IPS-18a (cell line): ENCODE measurements around the gene DAGLA.

Source experiments
- H3K27ac ChIP-seq: one replicate; pipeline ENCODE4 v1.5.1; 2013; ENCODE audit warnings: low read length
- H3K27me3 ChIP-seq: one replicate; pipeline ENCODE4 v1.6.1; 2013; ENCODE audit warnings: mild to moderate bottlenecking, low read length; ENCODE audit not compliant: control insufficient read depth, insufficient read depth
- H3K36me3 ChIP-seq: one replicate; pipeline ENCODE4 v1.6.1; 2013; ENCODE audit warnings: low read depth, low read length; ENCODE audit not compliant: control insufficient read depth
- H3K4me1 ChIP-seq: one replicate; pipeline ENCODE4 v1.6.1; 2013; ENCODE audit warnings: low read depth, low read length; ENCODE audit not compliant: control insufficient read depth
- H3K4me3 ChIP-seq: one replicate; pipeline ENCODE4 v1.5.1; 2013; ENCODE audit warnings: low read length
- H3K9ac ChIP-seq: one replicate; pipeline ENCODE4 v1.6.1; 2013; ENCODE audit warnings: mild to moderate bottlenecking, low read length, moderate library complexity
- H3K9me3 ChIP-seq: one replicate; pipeline ENCODE4 v1.6.1; 2013; ENCODE audit warnings: low read depth, low read length; ENCODE audit not compliant: control insufficient read depth

Gene DAGLA

DNA sequence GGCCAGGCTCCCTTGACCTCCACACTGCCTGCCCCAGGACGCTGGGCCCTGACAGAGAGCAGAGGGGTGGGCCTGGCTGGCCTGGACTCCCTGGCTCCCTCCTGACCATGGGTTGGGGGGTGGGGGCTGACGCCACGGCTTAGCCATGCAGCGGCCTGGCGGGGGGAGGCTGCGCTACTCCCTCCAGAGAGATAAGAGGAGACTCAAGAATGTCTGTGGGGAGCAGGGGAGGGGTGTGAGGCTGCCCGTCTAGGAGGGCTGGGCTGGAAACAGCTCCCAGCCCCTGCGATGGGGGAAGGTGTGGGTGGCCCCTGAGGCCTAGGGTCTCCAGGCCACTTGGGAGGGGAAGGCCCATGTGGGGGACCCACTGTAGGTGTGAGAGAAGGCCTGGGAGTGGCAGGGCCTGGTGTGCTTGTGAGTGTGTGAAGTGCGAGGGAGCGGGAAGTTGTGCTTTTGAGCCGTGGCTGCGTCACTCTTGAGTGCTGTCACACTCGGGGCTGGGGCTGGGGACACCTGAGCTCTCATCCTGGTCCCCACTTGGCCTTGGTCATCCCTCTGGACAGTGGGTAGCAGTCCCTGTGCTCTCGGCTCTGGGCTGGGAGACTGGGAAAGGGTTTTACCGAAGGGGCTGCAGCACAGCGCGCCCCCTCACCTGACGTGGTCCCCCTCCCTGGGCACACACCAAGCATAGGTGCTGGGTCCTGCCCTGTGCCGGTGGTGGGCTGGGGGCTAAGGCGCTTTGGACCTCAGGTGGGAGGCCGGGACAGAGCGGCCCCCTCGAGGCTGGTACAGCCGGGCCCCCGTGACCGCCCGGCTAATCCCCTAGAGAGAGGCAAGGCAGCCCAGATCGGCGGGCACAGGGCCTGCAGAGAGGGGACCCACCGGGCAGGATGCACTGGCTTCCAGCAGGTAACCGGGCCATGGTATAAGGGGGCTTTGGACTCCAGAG, 74.6 kb downstream of the DAGLA start:
- no peak overlapping the region for H3K4me3 ChIP-seq
- H3K27ac ChIP-seq: no peak overlapping the region
- H3K4me1 ChIP-seq: peaks cover 18% of the 10 kb centered on the region
- no peak overlapping the region for H3K9ac ChIP-seq
- H3K27me3 ChIP-seq: peaks cover 31% of the 10 kb centered on the region
- no peaks in the 10 kb centered on the region for H3K36me3 ChIP-seq
- H3K9me3 ChIP-seq: no peaks in the 10 kb centered on the region

DNA sequence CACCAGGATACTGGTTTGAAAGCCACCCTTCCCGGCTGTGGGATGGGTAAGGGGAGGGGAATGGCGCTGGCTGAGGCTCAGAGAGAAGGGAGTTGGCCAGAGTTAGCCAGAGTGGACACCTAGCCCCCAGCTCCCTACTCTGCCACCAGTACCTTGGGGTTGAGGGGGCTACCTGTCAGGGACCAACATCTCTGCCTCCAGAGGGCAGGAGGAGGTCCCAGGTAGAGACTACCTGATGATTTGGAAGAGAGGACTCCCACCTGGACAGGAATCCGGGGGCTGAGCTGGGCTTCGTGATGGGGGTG, 75.9 kb downstream of the DAGLA start:
- Histone ChIP-seq H3K27me3 (peaks cover 26% of the 10 kb centered on the region), H3K9ac (no peak overlapping the region), H3K27ac (no peak overlapping the region), H3K36me3 (no peaks in the 10 kb centered on the region), H3K9me3 (no peaks in the 10 kb centered on the region), H3K4me3 (no peak overlapping the region), H3K4me1 (peaks cover 12% of the 10 kb centered on the region)

DNA sequence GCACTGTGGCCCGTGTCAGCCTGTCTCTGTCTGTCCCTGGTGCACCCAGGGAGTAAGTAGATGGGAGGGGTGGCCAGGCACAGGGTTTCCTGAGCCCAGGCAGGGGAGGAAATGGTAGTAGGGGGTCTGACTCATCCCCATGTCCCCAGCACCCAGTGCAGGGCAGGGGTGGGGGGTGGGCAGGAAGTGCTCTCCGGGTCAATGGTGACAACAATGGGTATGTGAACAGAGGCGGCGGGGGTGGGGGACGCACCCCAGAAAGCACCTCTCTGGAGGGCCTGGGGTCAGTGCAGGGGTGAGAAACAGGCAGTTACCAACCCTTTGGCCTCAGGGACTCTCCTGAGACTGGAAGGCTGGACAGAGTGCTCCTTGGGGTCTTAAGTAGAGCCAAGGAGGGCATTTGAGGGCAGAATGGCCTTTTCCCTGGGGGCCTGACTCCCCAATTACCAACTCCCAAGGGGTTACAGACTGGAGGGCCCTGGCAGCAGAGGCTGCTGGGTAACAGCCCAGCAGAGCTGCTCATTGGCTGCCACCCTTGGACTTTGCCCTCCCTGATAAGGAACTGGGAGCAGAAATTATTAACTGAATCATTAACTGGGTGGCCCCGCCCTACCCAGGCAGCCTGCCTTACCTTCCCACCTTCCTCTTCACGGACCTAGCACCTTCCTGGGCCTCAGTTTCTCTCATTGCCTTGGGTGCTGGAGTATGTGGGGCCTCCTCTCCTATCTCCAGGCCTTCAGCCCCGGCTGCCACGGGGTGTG, 76.4 kb downstream of the DAGLA start:
- peaks cover 13% of the 10 kb centered on the region for H3K4me1 ChIP-seq
- no peaks in the 10 kb centered on the region for H3K9me3 ChIP-seq
- H3K27ac ChIP-seq: no peak overlapping the region
- H3K27me3 ChIP-seq: peaks cover 21% of the 10 kb centered on the region
- H3K4me3 ChIP-seq: no peak overlapping the region
- H3K9ac ChIP-seq: no peak overlapping the region
- H3K36me3 ChIP-seq: no peaks in the 10 kb centered on the region

DNA sequence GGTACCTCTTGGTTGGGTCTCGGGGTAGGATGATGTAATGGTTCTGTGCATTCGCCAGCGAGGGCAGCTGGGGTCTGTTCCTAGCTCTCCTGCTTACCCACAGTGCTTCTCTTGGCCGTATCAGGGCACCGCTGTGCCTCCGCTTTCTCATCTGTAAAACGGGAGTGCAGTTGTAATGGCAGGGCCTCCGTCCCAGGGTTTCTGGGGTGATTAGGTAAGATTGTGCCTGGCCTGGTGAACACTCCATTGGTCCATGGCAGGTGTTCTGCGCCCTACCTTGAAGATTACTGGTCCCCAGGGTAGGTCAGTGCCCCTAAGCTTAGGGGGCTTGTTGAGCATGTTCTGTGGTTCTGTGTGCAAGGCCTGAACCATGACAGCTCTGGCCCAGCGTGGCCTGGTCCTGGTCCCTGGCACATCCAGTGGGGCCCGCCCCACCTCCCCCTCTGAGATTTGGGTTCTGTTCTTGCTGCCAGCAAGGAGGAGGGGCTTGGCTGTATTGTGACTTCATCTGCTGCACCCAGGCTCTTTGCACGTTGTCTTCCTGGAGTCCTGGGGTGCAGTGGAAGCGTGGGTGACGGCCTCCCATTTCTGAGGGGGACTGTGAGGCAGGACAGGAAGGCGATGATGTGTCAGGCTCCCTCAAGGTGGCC, 77.1 kb downstream of the DAGLA start:
- Histone ChIP-seq H3K4me1 (peaks cover 14% of the 10 kb centered on the region), H3K9ac (no peak overlapping the region), H3K36me3 (no peaks in the 10 kb centered on the region), H3K9me3 (no peaks in the 10 kb centered on the region), H3K27me3 (peaks cover 16% of the 10 kb centered on the region), H3K4me3 (no peak overlapping the region), H3K27ac (no peak overlapping the region)

DNA sequence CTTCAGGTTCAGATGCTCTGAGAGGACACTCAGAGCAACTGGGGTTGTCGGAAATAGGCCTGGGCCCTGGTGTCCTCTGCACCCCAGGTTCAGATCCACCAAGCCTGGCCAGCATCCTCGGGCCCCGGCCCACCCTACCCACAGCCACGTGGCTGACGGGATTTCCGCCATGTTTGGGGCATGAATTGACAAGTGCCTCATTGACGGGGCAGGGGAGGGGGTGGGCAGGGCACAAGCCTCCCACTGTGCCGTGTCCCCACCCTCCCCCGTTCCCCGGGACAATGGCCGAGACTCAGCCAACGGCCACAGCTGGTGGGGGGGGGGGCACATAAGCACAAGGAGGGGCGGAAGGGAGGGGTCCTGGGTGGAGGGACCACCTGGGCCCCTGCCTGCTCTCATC, 80.8 kb downstream of the DAGLA start:
- Histone ChIP-seq H3K27me3 (no peaks in the 10 kb centered on the region), H3K36me3 (no peaks in the 10 kb centered on the region), H3K4me1 (peaks cover 11% of the 10 kb centered on the region), H3K27ac (no peak overlapping the region), H3K9me3 (no peaks in the 10 kb centered on the region), H3K9ac (no peak overlapping the region), H3K4me3 (no peak overlapping the region)

DNA sequence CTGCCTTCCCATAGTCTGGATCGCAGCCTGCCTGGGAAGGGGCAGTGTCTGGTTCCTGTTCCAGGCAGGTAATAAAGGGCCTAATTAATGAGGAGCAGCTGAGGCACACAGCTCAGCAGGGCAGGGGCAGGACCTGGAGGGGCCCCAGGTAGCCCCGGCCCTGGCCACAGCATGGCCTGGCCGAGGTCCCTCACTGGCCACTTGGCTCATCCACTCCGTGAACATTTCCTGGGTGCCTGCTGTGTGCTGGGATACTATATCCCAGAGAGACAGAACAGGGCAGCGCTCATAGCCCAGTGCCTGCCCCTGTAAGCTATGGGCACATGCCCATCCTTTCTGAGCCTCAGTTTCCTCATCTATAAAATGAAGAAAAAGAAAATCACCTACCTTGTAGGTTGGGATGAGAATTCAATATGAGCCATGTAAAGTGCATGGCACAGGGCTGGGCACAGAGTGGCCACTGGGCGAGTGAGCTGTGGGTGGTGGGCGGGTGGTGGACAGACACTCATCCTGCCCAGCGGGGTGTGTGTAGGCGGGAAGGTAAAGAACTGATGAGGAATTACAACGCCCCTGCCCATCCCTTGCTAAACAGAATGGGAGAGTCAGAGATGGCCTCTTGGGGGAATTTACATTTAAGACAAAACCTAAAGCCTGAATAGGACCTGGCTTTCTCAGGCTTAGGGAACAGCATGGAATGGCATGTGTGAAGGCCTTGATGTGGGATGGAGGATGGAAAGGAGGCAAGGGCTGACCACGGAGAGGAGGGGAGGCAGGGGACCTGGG, 81.4 kb downstream of the DAGLA start:
- Histone ChIP-seq H3K27ac (no peak overlapping the region), H3K27me3 (no peaks in the 10 kb centered on the region), H3K4me1 (peaks cover 4% of the 10 kb centered on the region), H3K9me3 (no peaks in the 10 kb centered on the region), H3K4me3 (no peak overlapping the region), H3K36me3 (no peaks in the 10 kb centered on the region), H3K9ac (no peak overlapping the region)

DNA sequence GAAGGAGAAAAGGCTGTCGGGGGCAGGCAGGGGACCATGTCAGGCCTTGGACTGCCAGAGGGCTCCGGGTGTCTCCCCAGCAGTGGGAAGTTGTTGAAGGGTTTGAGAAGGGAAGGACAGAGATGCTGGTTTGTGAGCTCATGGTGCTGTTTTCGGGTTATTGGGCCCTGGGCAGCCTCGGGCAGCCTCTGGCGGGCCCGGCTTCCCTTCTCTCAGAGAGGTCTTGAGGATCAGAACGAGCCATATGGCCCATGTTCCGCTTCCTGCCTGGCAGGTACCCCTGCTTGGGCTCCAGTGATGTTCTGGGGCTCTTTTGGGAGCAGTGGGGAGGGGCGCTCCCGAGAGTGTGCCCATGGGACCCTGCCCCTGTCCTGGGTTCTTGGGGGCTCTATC, 82.0 kb downstream of the DAGLA start:
- Histone ChIP-seq H3K27me3 (no peaks in the 10 kb centered on the region), H3K9me3 (no peaks in the 10 kb centered on the region), H3K4me1 (peaks cover 3% of the 10 kb centered on the region), H3K36me3 (no peaks in the 10 kb centered on the region), H3K4me3 (no peak overlapping the region), H3K9ac (no peak overlapping the region), H3K27ac (no peak overlapping the region)

DNA sequence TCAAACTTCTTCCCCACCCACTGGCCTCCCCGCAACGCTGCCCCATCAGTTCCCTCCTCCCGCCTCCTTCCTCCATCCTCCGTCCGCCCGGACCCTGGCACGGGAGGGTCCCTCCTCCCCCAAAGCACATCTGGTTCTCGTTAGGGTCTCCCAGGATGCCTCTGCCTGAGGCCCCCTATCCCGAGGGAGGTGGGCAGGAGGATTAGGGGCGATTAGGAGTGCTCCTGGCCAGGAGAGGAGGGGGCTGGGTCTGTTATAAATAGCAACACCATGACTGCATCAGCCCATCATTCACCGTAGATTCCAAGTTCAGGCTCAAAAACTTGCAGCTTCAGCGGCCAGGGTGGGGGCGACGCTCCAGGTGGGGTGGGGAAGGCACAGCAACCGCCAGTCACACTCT, 82.6 kb downstream of the DAGLA start:
- Histone ChIP-seq H3K27ac (no peak overlapping the region), H3K27me3 (no peaks in the 10 kb centered on the region), H3K4me3 (no peak overlapping the region), H3K4me1 (peaks cover 3% of the 10 kb centered on the region), H3K36me3 (no peaks in the 10 kb centered on the region), H3K9me3 (no peaks in the 10 kb centered on the region), H3K9ac (no peak overlapping the region)

DNA sequence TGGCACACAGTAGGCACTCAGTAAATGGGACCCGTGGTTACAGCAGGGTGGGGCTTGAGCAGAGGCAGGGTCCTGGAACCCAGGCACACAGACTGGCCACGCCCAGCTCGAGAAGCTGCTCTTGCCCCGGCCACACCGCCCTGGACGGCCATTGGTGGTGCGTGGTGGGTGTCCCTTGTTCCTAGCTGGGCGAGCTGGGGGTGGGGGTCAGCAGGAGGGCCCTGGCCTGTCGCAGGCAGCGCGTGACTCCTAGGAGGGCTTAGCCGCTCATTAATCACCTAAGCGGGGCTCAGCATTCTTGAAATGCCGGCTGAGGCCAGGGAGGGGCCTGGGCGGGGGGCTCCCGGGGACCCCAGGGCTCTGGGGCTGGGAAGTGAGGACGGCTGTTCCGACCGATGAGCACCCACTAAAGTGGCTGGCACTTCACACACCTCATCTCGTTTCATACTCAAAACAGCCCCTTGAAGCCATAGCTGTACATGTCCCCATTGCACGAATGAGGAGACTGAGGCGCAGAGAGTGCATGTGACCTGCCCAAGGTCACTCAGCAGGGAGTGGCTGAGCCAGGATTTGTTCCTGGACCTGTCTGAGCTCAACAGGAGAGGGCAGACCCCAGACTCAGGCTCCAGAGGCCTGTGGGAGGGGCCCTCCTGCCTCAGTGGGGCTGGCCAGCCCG, 83.9 kb downstream of the DAGLA start:
- Histone ChIP-seq H3K27ac (no peak overlapping the region), H3K36me3 (no peaks in the 10 kb centered on the region), H3K9me3 (no peaks in the 10 kb centered on the region), H3K4me1 (peaks cover 3% of the 10 kb centered on the region), H3K4me3 (no peak overlapping the region), H3K27me3 (no peaks in the 10 kb centered on the region), H3K9ac (no peak overlapping the region)

DNA sequence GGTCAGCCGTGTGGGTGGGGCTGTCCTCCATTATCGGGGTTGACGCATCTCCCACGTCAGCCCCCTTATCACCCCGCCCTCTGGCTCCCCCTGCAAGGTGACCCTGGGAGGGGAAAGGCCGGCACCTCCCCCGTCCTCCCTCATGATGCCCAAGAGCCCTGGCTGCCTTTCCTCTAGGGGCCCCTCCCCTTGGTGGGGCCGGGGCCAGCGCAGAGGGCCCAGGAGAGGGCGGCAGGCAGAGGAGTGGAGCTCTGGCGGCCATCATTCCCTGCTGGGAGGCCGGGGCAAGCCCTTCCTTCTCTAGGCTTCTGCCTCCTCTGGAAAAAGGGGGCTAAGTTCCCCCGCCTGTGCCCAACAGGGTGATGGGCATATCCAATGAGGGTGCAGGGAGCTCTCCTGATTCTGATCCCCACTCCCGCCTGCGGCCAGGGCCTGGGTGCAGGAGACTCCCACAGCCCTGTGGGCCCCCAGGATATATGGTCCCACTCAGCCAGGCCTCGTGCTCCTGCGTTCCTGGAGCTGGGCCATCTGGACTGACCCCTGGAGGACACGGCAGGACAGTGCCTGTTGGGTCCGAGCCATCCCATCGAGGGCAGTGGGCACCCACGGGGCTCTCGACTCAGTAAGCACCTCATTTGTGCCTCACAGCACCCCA, 84.5 kb downstream of the DAGLA start:
- no peaks in the 10 kb centered on the region for H3K36me3 ChIP-seq
- H3K4me1 ChIP-seq: peaks cover 3% of the 10 kb centered on the region
- no peak overlapping the region for H3K4me3 ChIP-seq
- H3K9me3 ChIP-seq: no peaks in the 10 kb centered on the region
- no peaks in the 10 kb centered on the region for H3K27me3 ChIP-seq
- H3K27ac ChIP-seq: no peak overlapping the region
- H3K9ac ChIP-seq: no peak overlapping the region
